WTC11 (cell line): ENCODE measurements around the gene EXOC6. TPM values are rescaled to one million over a fixed set of nuclear protein-coding genes. Genes with fewer than 3 reads are reported as not detected.

ENCODE experiments used
- ATAC-seq: fragments of 200-7000 bp; cut with Tn5 transposase; 2 replicates; pipeline ENCODE4 v1.10.0; 2021; ENCODE audit warnings: mild to moderate bottlenecking, moderate library complexity
- CTCF ChIA-PET: fragments of 300-600 bp; sonication (Branson Sonifier 250); formaldehyde crosslinking; loops from one replicate; lab custom pipeline; 2021; ENCODE audit warnings: antibody characterized with exemption; lab: Charles Lee
- POLR2A ChIA-PET: fragments of 350-600 bp; sonication (Branson Sonifier 250); formaldehyde crosslinking; loops from one replicate; lab custom pipeline; 2021; ENCODE audit warnings: antibody characterized with exemption; lab: Charles Lee
- DNase-seq: peaks from one replicate; pipeline ENCODE4 v3.0.0; 2021; ENCODE audit warnings: low spot score
- H3K27ac Mint-ChIP-seq: 2 replicates; pipeline ENCODE4 v1.8.0; 2021; ENCODE audit warnings: mixed read lengths
- H3K27me3 Mint-ChIP-seq: 2 replicates; pipeline ENCODE4 v1.8.0; 2021; ENCODE audit warnings: low read depth, mild to moderate bottlenecking, moderate library complexity, mixed read lengths
- H3K36me3 Mint-ChIP-seq: 2 replicates; pipeline ENCODE4 v1.8.0; 2021; ENCODE audit warnings: mixed read lengths
- H3K4me1 Mint-ChIP-seq: 2 replicates; pipeline ENCODE4 v1.8.0; 2022; ENCODE audit warnings: mixed read lengths
- H3K4me3 Mint-ChIP-seq: 2 replicates; pipeline ENCODE4 v1.8.0; 2021; ENCODE audit warnings: mild to moderate bottlenecking, moderate library complexity, mixed read lengths
- H3K9me3 Mint-ChIP-seq: 2 replicates; pipeline ENCODE4 v1.8.0; 2021; ENCODE audit warnings: mixed read lengths
- ATF3 ChIP-seq: sonication (generic); formaldehyde crosslinking; conservative IDR thresholded peaks from 2 replicates; pipeline ENCODE4 v1.8.1; 2022; ENCODE audit warnings: mild to moderate bottlenecking, missing genetic modification reagents
- ATF6 ChIP-seq: sonication (generic); formaldehyde crosslinking; IDR thresholded peaks from 2 replicates; pipeline ENCODE4 v1.8.1; 2023; ENCODE audit warnings: mild to moderate bottlenecking, missing genetic modification reagents
- CREM ChIP-seq: sonication (generic); formaldehyde crosslinking; IDR thresholded peaks from 2 replicates; pipeline ENCODE4 v1.8.1; 2022; ENCODE audit warnings: mild to moderate bottlenecking, missing genetic modification reagents, moderate library complexity
- E2F4 ChIP-seq: sonication (generic); formaldehyde crosslinking; IDR thresholded peaks from 2 replicates; pipeline ENCODE4 v1.8.1; 2022; ENCODE audit warnings: low read depth, mild to moderate bottlenecking, moderate library complexity, missing genetic modification reagents, borderline replicate concordance
- E2F5 ChIP-seq: sonication (generic); formaldehyde crosslinking; IDR thresholded peaks from 2 replicates; pipeline ENCODE4 v1.8.1; 2022; ENCODE audit warnings: mild to moderate bottlenecking, moderate library complexity, missing genetic modification reagents
- GRHL2 ChIP-seq: fragments of 250-450 bp; sonication (Bioruptor Pico); IDR thresholded peaks from 2 replicates; pipeline ENCODE4 v1.8.0; 2022; ENCODE audit warnings: mild to moderate bottlenecking, moderate library complexity; ENCODE audit not compliant: insufficient replicate concordance, severe bottlenecking
- HMGA2 ChIP-seq: fragments of 250-450 bp; sonication (Bioruptor Pico); IDR thresholded peaks from 2 replicates; pipeline ENCODE4 v1.4.0; 2021; ENCODE audit warnings: mild to moderate bottlenecking, moderate library complexity
- HMGXB4 ChIP-seq: sonication (generic); formaldehyde crosslinking; IDR thresholded peaks from 2 replicates; pipeline ENCODE4 v1.8.1; 2023; ENCODE audit warnings: mild to moderate bottlenecking, moderate library complexity, missing genetic modification reagents
- PREB ChIP-seq: sonication (generic); formaldehyde crosslinking; IDR thresholded peaks from 2 replicates; pipeline ENCODE4 v1.8.1; 2022; ENCODE audit warnings: mild to moderate bottlenecking, missing genetic modification reagents, moderate library complexity, borderline replicate concordance
- USF1 ChIP-seq: sonication (generic); formaldehyde crosslinking; IDR thresholded peaks from 2 replicates; pipeline ENCODE4 v1.8.0; 2022; ENCODE audit warnings: mild to moderate bottlenecking, missing genetic modification reagents
- ZBTB43 ChIP-seq: sonication (generic); formaldehyde crosslinking; IDR thresholded peaks from 2 replicates; pipeline ENCODE4 v1.8.1; 2023; ENCODE audit warnings: mild to moderate bottlenecking, missing genetic modification reagents
- ZNF219 ChIP-seq: sonication (generic); formaldehyde crosslinking; IDR thresholded peaks from 2 replicates; pipeline ENCODE4 v1.8.0; 2023; ENCODE audit warnings: missing genetic modification reagents, mild to moderate bottlenecking, borderline replicate concordance
- ZNF425 ChIP-seq: fragments of 250-450 bp; sonication (Bioruptor Pico); conservative IDR thresholded peaks from 2 replicates; pipeline ENCODE4 v1.9.0; 2021; ENCODE audit warnings: mild to moderate bottlenecking
- ZNF532 ChIP-seq: fragments of 250-450 bp; sonication (Bioruptor Pico); IDR thresholded peaks from 2 replicates; pipeline ENCODE4 v1.9.0; 2021; ENCODE audit warnings: mild to moderate bottlenecking, borderline replicate concordance
- total RNA-seq: library from RNA; stranded (reverse); gene quantifications from 3 replicates; pipeline ENCODE4 v1.2.3, GENCODE V29; 2021

Gene EXOC6
- total RNA-seq, 1 experiment from 2014 or later, result 5.0 TPM

- TF ChIP-seq ZNF425 (CRISPR knock-in tag), result no peak
- TF ChIP-seq GRHL2 (CRISPR knock-in tag), result no peak
- TF ChIP-seq E2F4, result no peak
- no peak for TF ChIP-seq ZBTB43
These were observed 240.1 kb downstream of the EXOC6 start (continued) for GRCh38 chr10:93088466-93088865.

GRCh38 chr10:93090619-93091018 lies 242.3 kb downstream of the EXOC6 start:
- DNase-seq (no peak), ATAC-seq (no peak)
- ChIA-PET POLR2A (no interaction called here), CTCF (no interaction called here)
- Mint-ChIP-seq H3K27me3 (peaks cover 6% of the 10 kb centered on the region), H3K27ac (no peak overlapping the region), H3K4me3 (no peak overlapping the region), H3K36me3 (peaks cover 2% of the 10 kb centered on the region; the same call in 1 of the 2 replicates), H3K4me1 (peaks cover 29% of the 10 kb centered on the region), H3K9me3 (peaks cover 18% of the 10 kb centered on the region)
- TF ChIP-seq ZNF219 (CRISPR knock-in tag) (no peak), PREB (CRISPR knock-in tag) (no peak), ZNF532 (CRISPR knock-in tag) (no peak), E2F5 (CRISPR knock-in tag) (no peak), E2F4 (no peak), ATF3 (CRISPR knock-in tag) (no peak), CREM (CRISPR knock-in tag) (no peak), HMGXB4 (CRISPR knock-in tag) (no peak), ATF6 (CRISPR knock-in tag) (no peak), USF1 (CRISPR knock-in tag) (no peak), HMGA2 (CRISPR knock-in tag) (no peak)
